Thyroid gland (tissue), 4 donors: ENCODE results near the gene TEAD3.

Experiments
- POLR2A ChIP-seq, 2 donors: fragments of 450-650 bp; IDR thresholded peaks; one replicate each; pipeline ENCODE4 v1.6.1; 2017; ENCODE audit warnings: antibody characterized with exemption in 2 of 2, mild to moderate bottlenecking in 2 of 2, moderate library complexity in 1 of 2
- TF ChIP-seq, protein P1 (sequence below), 6 experiments: fragments of 200-600 bp in 3 of 6; fragments of 450-650 bp in 3 of 6; sonication (generic) in 3 of 6; IDR thresholded peaks; one replicate each; pipeline ENCODE4 v1.5.1; 2016 to 2019; ENCODE audit warnings: antibody characterized with exemption in 6 of 6, mild to moderate bottlenecking in 2 of 6, inconsistent platforms in 1 of 6, moderate library complexity in 1 of 6

DNA sequence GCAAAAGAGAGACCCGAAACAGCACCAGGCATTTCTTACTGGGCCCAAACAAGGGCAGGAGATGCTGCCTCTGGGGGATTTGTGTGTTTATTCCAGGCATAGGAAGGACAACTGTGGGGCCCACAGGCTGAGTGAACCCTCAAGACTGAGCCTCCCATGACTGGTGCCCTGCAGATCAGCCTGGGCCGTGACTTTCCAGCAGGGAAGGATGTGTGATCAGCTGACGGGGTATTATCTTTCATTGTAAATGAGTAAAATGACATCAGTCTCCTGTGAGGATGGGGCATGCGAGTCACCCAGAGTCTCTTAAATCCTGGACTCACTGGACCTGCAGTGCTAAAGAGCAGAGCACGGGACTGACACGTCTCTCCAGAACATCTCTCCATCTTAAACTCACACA, 3.9 kb upstream of the TEAD3 start:
- no peak for TF ChIP-seq POLR2A (IDR thresholded peaks at IDR 0.05)
- TF ChIP-seq, protein P1, sequence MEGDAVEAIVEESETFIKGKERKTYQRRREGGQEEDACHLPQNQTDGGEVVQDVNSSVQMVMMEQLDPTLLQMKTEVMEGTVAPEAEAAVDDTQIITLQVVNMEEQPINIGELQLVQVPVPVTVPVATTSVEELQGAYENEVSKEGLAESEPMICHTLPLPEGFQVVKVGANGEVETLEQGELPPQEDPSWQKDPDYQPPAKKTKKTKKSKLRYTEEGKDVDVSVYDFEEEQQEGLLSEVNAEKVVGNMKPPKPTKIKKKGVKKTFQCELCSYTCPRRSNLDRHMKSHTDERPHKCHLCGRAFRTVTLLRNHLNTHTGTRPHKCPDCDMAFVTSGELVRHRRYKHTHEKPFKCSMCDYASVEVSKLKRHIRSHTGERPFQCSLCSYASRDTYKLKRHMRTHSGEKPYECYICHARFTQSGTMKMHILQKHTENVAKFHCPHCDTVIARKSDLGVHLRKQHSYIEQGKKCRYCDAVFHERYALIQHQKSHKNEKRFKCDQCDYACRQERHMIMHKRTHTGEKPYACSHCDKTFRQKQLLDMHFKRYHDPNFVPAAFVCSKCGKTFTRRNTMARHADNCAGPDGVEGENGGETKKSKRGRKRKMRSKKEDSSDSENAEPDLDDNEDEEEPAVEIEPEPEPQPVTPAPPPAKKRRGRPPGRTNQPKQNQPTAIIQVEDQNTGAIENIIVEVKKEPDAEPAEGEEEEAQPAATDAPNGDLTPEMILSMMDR (IDR thresholded peaks at IDR 0.05): no peak
